IMR-90 (cell line): ENCODE data around the gene TRAF3IP1. TPM values are rescaled to one million over a fixed set of nuclear protein-coding genes. Genes with fewer than 3 reads are reported as not detected.

ENCODE experiments used
- ATAC-seq: fragments of 200-7000 bp; cut with Tn5 transposase; 2 replicates; pipeline ENCODE4 v1.9.1; 2020; ENCODE audit warnings: low read depth, mild to moderate bottlenecking, moderate library complexity
- BruUV-seq: library from RNA; stranded (reverse); fragments of 400-500 nt; replicated peaks from 2 replicates; lab custom pipeline; 2021; lab: Mats Ljungman, UMichigan
- CTCF ChIA-PET: fragments of 300-600 bp; formaldehyde crosslinking; extraction: SDS; loops from one replicate; lab custom pipeline; 2021; ENCODE audit warnings: antibody characterized with exemption; lab: Yijun Ruan, JAX
- POLR2A ChIA-PET: fragments of 300-600 bp; sonication (Branson Sonifier 250); formaldehyde crosslinking; loops from one replicate; lab custom pipeline; 2022; ENCODE audit warnings: antibody characterized with exemption; ENCODE audit not compliant: unreplicated experiment; lab: Charles Lee
- DNase-seq: peaks from one replicate; pipeline ENCODE4 v3.0.0; 2013
- H2AFZ ChIP-seq: replicated peaks from 2 replicates; pipeline ENCODE3; 2013; ENCODE audit warnings: low read length, mild to moderate bottlenecking; ENCODE audit not compliant: poor library complexity
- H2AK5ac ChIP-seq: 2 replicates; pipeline ENCODE4 v1.6.1; 2013; ENCODE audit warnings: low read depth, low read length, inconsistent platforms
- H2AK9ac ChIP-seq: replicated peaks from 2 replicates; pipeline ENCODE3; 2013; ENCODE audit warnings: mild to moderate bottlenecking, low read depth, low read length, moderate library complexity; ENCODE audit not compliant: poor library complexity
- H2BK120ac ChIP-seq: 2 replicates; pipeline ENCODE4 v1.6.1; 2013; ENCODE audit warnings: low read depth, low read length, inconsistent platforms
- H2BK15ac ChIP-seq: 3 replicates; pipeline ENCODE4 v1.6.1; 2013; ENCODE audit warnings: low read depth, low read length, inconsistent platforms
- H2BK20ac ChIP-seq: 2 replicates; pipeline ENCODE4 v1.6.1; 2013; ENCODE audit warnings: low read depth, mild to moderate bottlenecking, inconsistent platforms, low read length, moderate library complexity
- H2BK5ac ChIP-seq: 2 replicates; pipeline ENCODE4 v1.6.1; 2013; ENCODE audit warnings: mild to moderate bottlenecking, low read depth, low read length, inconsistent platforms; ENCODE audit not compliant: poor library complexity, severe bottlenecking
- H3K14ac ChIP-seq: replicated peaks from 2 replicates; pipeline ENCODE4 v1.6.1; 2013; ENCODE audit warnings: low read depth, low read length, inconsistent platforms
- H3K18ac ChIP-seq: 2 replicates; pipeline ENCODE4 v1.6.1; 2013; ENCODE audit warnings: low read depth, low read length, control low read depth
- H3K23ac ChIP-seq: 2 replicates; pipeline ENCODE4 v1.6.1; 2013; ENCODE audit warnings: low read depth, low read length, inconsistent platforms
- H3K27ac ChIP-seq: 2 replicates; pipeline ENCODE4 v1.5.1; 2013; ENCODE audit warnings: mild to moderate bottlenecking, control low read depth, low read length; ENCODE audit not compliant: insufficient read depth
- H3K27me3 ChIP-seq: 2 replicates; pipeline ENCODE4 v1.6.1; 2013; ENCODE audit warnings: low read length; ENCODE audit not compliant: control insufficient read depth, insufficient read depth
- H3K36me3 ChIP-seq: 2 replicates; pipeline ENCODE4 v1.6.1; 2013; ENCODE audit warnings: low read length, mixed read lengths; ENCODE audit not compliant: control insufficient read depth, insufficient read depth
- H3K4ac ChIP-seq: 2 replicates; pipeline ENCODE4 v1.6.1; 2013; ENCODE audit warnings: low read depth, low read length, inconsistent platforms
- H3K4me1 ChIP-seq: 2 replicates; pipeline ENCODE4 v1.6.1; 2013; ENCODE audit warnings: low read length, mixed read lengths; ENCODE audit not compliant: control insufficient read depth, insufficient read depth
- H3K4me2 ChIP-seq: 2 replicates; pipeline ENCODE4 v1.6.1; 2013; ENCODE audit warnings: low read depth, mild to moderate bottlenecking, control low read depth, low read length, moderate library complexity
- H3K4me3 ChIP-seq: 2 replicates; pipeline ENCODE4 v1.5.1; 2013; ENCODE audit warnings: low read depth, mild to moderate bottlenecking, control low read depth, low read length, moderate library complexity; ENCODE audit not compliant: insufficient read depth
- H3K56ac ChIP-seq: 2 replicates; pipeline ENCODE4 v1.6.1; 2013; ENCODE audit warnings: low read length, inconsistent platforms; ENCODE audit not compliant: insufficient read depth; ENCODE audit errors: extremely low read depth
- H3K79me1 ChIP-seq, 2 experiments: 2 replicates each; pipeline ENCODE4 v1.6.1; 2013; ENCODE audit warnings: low read length in 2 of 2, inconsistent platforms in 1 of 2, low read depth in 1 of 2
- H3K9ac ChIP-seq: 2 replicates; pipeline ENCODE4 v1.6.1; 2013; ENCODE audit warnings: low read depth, low read length, control low read depth
- H3K9me1 ChIP-seq: 2 replicates; pipeline ENCODE4 v1.6.1; 2013; ENCODE audit warnings: low read length, inconsistent platforms; ENCODE audit not compliant: insufficient read depth
- H3K9me3 ChIP-seq: 2 replicates; pipeline ENCODE4 v1.6.1; 2013; ENCODE audit warnings: low read length; ENCODE audit not compliant: control insufficient read depth, insufficient read depth
- H4K20me1 ChIP-seq: 2 replicates; pipeline ENCODE4 v1.6.1; 2013; ENCODE audit warnings: low read length, inconsistent platforms; ENCODE audit not compliant: insufficient read depth
- H4K5ac ChIP-seq: 2 replicates; pipeline ENCODE4 v1.6.1; 2013; ENCODE audit warnings: mild to moderate bottlenecking, low read depth, low read length, control low read depth
- H4K8ac ChIP-seq, 2 experiments: 2 replicates each; pipeline ENCODE4 v1.6.1; 2013; ENCODE audit warnings: low read depth in 2 of 2, low read length in 2 of 2, control low read depth in 1 of 2, inconsistent platforms in 1 of 2
- H4K91ac ChIP-seq: 2 replicates; pipeline ENCODE4 v1.6.1; 2013; ENCODE audit warnings: low read depth, low read length, inconsistent platforms; ENCODE audit not compliant: insufficient read depth
- CEBPB ChIP-seq: IDR thresholded peaks from 2 replicates; pipeline ENCODE4 v1.6.1; 2012; ENCODE audit warnings: low read depth, low read length, improper control_type of control experiment
- CHD1 ChIP-seq: IDR thresholded peaks from 2 replicates; pipeline ENCODE4 v1.6.1; 2012; ENCODE audit warnings: low read depth, low read length, improper control_type of control experiment
- FOS ChIP-seq: fragments of 150-350 bp; IDR thresholded peaks from 2 replicates; pipeline ENCODE4 v1.6.1; 2016; ENCODE audit warnings: low read depth, low read length
- MAFK ChIP-seq: IDR thresholded peaks from 2 replicates; pipeline ENCODE4 v1.6.1; 2012; ENCODE audit warnings: low read depth, low read length, improper control_type of control experiment
- MAZ ChIP-seq: IDR thresholded peaks from 2 replicates; pipeline ENCODE4 v1.6.1; 2012; ENCODE audit warnings: low read depth, mild to moderate bottlenecking, low read length, improper control_type of control experiment, moderate library complexity, borderline replicate concordance
- MXI1 ChIP-seq: IDR thresholded peaks from 2 replicates; pipeline ENCODE4 v1.6.1; 2012; ENCODE audit warnings: low read depth, mild to moderate bottlenecking, low read length, moderate library complexity, borderline replicate concordance
- NFE2L2 ChIP-seq: fragments of 150-350 bp; IDR thresholded peaks from 2 replicates; pipeline ENCODE4 v1.6.1; 2016; ENCODE audit warnings: low read depth, mild to moderate bottlenecking, low read length
- POLR2A ChIP-seq: IDR thresholded peaks from 2 replicates; pipeline ENCODE4 v1.6.1; 2012; ENCODE audit warnings: mild to moderate bottlenecking, low read depth, low read length
- RCOR1 ChIP-seq: IDR thresholded peaks from 2 replicates; pipeline ENCODE4 v1.6.1; 2012; ENCODE audit warnings: mild to moderate bottlenecking, low read length, improper control_type of control experiment; ENCODE audit not compliant: insufficient replicate concordance
- RFX5 ChIP-seq: IDR thresholded peaks from 2 replicates; pipeline ENCODE4 v1.8.0; 2012; ENCODE audit warnings: low read depth, mild to moderate bottlenecking, low read length, moderate library complexity
- WGBS, 2 experiments: methylation state at CpG; one replicate each; pipeline versions ENCODE4 v1.1.5 to v1.1.7; 2013; ENCODE audit warnings: missing lambda C conversion rate in 2 of 2; ENCODE audit not compliant: insufficient read length in 1 of 2; ENCODE audit errors: extremely low coverage in 2 of 2; 5-methylcytosine and 5-hydroxymethylcytosine counted together
- dilution Hi-C: fragments of 300-500 bp; cut with HindIII; formaldehyde crosslinking; loops from one replicate; pipeline ENCODE4 v1.14.3; 2018; ENCODE audit warnings: low sequenced_read_pairs; ENCODE audit not compliant: unreplicated experiment
- in situ Hi-C: fragments of 300-500 bp; cut with MboI; formaldehyde crosslinking; loops from 3 replicates; pipeline ENCODE4 v1.14.3; 2019; ENCODE audit warnings: low sequenced_read_pairs, inconsistent platforms, mixed read lengths
- intact Hi-C: fragments of 100-400 bp; cut with micrococcal nuclease; formaldehyde crosslinking; loops from 2 replicates; pipeline ENCODE4 v1.10.0; 2022
- polyA plus RNA-seq, 3 experiments: library from polyadenylated mRNA; depleted of rRNA; stranded (reverse); fragments of >200 nt; gene quantifications; 2 replicates each; pipeline ENCODE4 v1.2.3, GENCODE V29; 2012; ENCODE audit warnings: low replicate concordance in 1 of 3
- total RNA-seq: library from RNA; depleted of rRNA; stranded (reverse); fragments of >200 nt; gene quantifications from 2 replicates; pipeline ENCODE4 v1.2.3, GENCODE V29; 2012
- TF ChIP-seq, protein P1 (sequence below): fragments of 150-350 bp; IDR thresholded peaks from 2 replicates; pipeline ENCODE4 v1.6.1; 2016; ENCODE audit warnings: low read depth, mild to moderate bottlenecking, low read length, moderate library complexity, borderline replicate concordance
- TF ChIP-seq, protein P2 (sequence below): fragments of 150-350 bp; IDR thresholded peaks from 2 replicates; pipeline ENCODE4 v1.6.1; 2017; ENCODE audit warnings: mild to moderate bottlenecking, antibody characterized with exemption, low read length, low read depth
- TF ChIP-seq, protein P3 (sequence below): conservative IDR thresholded peaks from 2 replicates; pipeline ENCODE4 v1.5.1; 2012; ENCODE audit warnings: mild to moderate bottlenecking, low read depth, low read length, improper control_type of control experiment

Gene TRAF3IP1
- total and polyA plus RNA-seq, 2 of the 4 experiments (the other 2 are of a cell fraction), result 5.9 to 8.3 TPM

DNA sequence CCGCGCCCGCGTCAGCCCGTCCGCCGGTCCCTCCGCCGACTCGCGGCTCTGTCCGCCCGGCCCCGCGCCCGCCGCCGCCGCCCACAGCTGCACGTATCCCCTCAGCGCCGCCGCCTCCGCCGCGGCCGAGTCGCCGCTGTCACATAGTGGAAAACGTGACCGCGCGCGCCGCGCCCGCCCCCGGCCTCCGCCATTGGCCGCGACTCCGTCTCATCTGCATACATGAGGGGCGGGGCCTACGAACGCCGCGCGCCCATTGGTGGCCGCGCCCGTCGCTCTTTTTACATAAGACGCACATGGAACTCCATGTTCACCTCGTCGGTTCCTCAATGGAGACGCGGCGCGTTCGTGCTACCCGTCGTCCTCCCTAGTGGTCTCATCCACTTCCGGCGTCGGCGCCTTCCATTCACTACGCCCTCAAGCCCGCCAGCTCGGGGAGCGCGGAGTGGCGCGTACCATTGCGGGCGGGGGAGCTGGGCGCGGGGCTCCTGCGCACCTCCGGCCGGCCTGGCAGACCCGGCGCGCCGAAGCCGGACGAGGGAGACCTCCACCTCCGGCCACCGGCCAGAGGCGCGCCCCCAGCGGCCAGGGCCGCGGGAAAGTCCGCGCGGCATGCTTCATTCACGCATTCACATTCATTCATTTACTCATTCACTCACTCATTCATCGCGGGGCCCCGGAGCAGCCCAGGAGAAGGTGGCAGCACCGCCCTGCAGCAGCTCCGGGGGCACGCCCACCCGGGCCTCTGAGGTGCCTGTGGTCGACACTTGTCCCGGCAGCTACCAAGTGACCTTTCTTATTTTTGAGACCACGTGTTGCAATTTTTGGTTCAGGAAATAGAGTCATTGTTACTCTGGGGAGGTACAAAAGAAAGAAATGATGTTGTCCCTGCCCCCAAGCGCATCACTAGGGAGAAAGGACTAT is 31.4 kb upstream of the TRAF3IP1 start:
- peak overlapping the region; percentile 69 for H3K4me3 ChIP-seq
- H2BK20ac ChIP-seq, result no peak overlapping the region
- peaks cover 3% of the 10 kb centered on the region; the same call in 1 of the 2 replicates for H3K27me3 ChIP-seq
- intact Hi-C loops, result loop anchor here (1.0 to 10.0 kb wide), 3 partner anchors 31 to 614 kb away; partner anchors contain the start of gene TRAF3IP1
- CTCF ChIA-PET, result no interaction called here
- peaks cover 14% of the 10 kb centered on the region for H3K9me1 ChIP-seq
- dilution Hi-C loops, result no loop called here
- no peaks in the 10 kb centered on the region for H3K9me3 ChIP-seq
- H2AK9ac ChIP-seq, result peak overlapping the region; percentile 44
- no peak overlapping the region for H4K5ac ChIP-seq
- H2AFZ ChIP-seq, result peak overlapping the region; percentile 92
- H3K56ac ChIP-seq, result no peak overlapping the region
- in situ Hi-C loops, result no loop called here
- H3K4ac ChIP-seq, result no peak overlapping the region
- peaks cover 20 to 39% of the 10 kb centered on the region in 2 experiments for H3K79me1 ChIP-seq
- 1% methylated on average over 47 of the region's 108 CpGs; no CpG with 5 or more reads in 1 of the 2 experiments for WGBS, 2 experiments
- peak overlapping the region; percentile 39 for H2BK5ac ChIP-seq
- H3K23ac ChIP-seq, result no peak overlapping the region
- peak overlapping the region; percentile 33; the same call in 1 of the 2 replicates for H3K27ac ChIP-seq
- no TSS peak for BruUV-seq
- H3K36me3 ChIP-seq, result no peaks in the 10 kb centered on the region
- no peak overlapping the region for H2BK15ac ChIP-seq
- no peak overlapping the region for H3K9ac ChIP-seq
- H4K91ac ChIP-seq, result no peak overlapping the region
- H3K4me2 ChIP-seq, result peak overlapping the region; percentile 61
- peak; percentile 90 for ATAC-seq
- no peak overlapping the region for H3K18ac ChIP-seq
- peak; percentile 99 for DNase-seq
- H4K20me1 ChIP-seq, result no peaks in the 10 kb centered on the region; the same call in 1 of the 2 replicates
- no peak overlapping the region for H4K8ac ChIP-seq
- H2AK5ac ChIP-seq, result no peak overlapping the region
- no peak overlapping the region for H3K14ac ChIP-seq
- peaks cover 23% of the 10 kb centered on the region for H3K4me1 ChIP-seq
- no peak overlapping the region for H2BK120ac ChIP-seq
- POLR2A ChIA-PET, result no interaction called here
- TF ChIP-seq CHD1 (no peak; the same call in 1 of the 2 replicates), MAZ (no peak), MAFK (no peak), RFX5 (peak; percentile 49; the same call in 1 of the 2 replicates), CEBPB (no peak), RCOR1 (no peak), FOS (no peak; the same call in 1 of the 2 replicates), NFE2L2 (no peak), MXI1 (peak; percentile 69; the same call in 1 of the 2 replicates), POLR2A (peak; percentile 76)
- TF ChIP-seq, protein P1, sequence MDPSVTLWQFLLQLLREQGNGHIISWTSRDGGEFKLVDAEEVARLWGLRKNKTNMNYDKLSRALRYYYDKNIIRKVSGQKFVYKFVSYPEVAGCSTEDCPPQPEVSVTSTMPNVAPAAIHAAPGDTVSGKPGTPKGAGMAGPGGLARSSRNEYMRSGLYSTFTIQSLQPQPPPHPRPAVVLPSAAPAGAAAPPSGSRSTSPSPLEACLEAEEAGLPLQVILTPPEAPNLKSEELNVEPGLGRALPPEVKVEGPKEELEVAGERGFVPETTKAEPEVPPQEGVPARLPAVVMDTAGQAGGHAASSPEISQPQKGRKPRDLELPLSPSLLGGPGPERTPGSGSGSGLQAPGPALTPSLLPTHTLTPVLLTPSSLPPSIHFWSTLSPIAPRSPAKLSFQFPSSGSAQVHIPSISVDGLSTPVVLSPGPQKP, result no peak
- TF ChIP-seq, protein P2, sequence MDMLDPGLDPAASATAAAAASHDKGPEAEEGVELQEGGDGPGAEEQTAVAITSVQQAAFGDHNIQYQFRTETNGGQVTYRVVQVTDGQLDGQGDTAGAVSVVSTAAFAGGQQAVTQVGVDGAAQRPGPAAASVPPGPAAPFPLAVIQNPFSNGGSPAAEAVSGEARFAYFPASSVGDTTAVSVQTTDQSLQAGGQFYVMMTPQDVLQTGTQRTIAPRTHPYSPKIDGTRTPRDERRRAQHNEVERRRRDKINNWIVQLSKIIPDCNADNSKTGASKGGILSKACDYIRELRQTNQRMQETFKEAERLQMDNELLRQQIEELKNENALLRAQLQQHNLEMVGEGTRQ, result no peak
- TF ChIP-seq, protein P3, sequence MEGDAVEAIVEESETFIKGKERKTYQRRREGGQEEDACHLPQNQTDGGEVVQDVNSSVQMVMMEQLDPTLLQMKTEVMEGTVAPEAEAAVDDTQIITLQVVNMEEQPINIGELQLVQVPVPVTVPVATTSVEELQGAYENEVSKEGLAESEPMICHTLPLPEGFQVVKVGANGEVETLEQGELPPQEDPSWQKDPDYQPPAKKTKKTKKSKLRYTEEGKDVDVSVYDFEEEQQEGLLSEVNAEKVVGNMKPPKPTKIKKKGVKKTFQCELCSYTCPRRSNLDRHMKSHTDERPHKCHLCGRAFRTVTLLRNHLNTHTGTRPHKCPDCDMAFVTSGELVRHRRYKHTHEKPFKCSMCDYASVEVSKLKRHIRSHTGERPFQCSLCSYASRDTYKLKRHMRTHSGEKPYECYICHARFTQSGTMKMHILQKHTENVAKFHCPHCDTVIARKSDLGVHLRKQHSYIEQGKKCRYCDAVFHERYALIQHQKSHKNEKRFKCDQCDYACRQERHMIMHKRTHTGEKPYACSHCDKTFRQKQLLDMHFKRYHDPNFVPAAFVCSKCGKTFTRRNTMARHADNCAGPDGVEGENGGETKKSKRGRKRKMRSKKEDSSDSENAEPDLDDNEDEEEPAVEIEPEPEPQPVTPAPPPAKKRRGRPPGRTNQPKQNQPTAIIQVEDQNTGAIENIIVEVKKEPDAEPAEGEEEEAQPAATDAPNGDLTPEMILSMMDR, result peak; percentile 46
